Testis (tissue), 3 donors: ENCODE data around the gene CHST13. TPM values are rescaled to one million over a fixed set of nuclear protein-coding genes. Genes with fewer than 3 reads are reported as not detected.

Experiments
- DNase-seq: peaks from one replicate; pipeline ENCODE4 v3.0.0-alpha.2; 2019
- H3K27ac ChIP-seq, 2 donors: fragments of 200-600 bp; sonication (generic); one replicate each; pipeline ENCODE4 v1.5.1; 2019
- H3K27me3 ChIP-seq: fragments of 200-600 bp; sonication (generic); one replicate; pipeline ENCODE4 v1.5.1; 2019
- H3K36me3 ChIP-seq: fragments of 200-600 bp; sonication (generic); one replicate; pipeline ENCODE4 v1.5.1; 2017; ENCODE audit warnings: low read depth; ENCODE audit errors: missing control alignments
- H3K4me1 ChIP-seq: fragments of 200-600 bp; sonication (generic); one replicate; pipeline ENCODE4 v1.5.1; 2019
- H3K4me3 ChIP-seq, 2 donors: fragments of 200-600 bp; sonication (generic); one replicate each; pipeline ENCODE4 v1.5.1; 2017 to 2019
- H3K9me3 ChIP-seq: fragments of 200-600 bp; sonication (generic); one replicate; pipeline ENCODE4 v1.5.1; 2017
- POLR2A ChIP-seq: fragments of 450-650 bp; IDR thresholded peaks from one replicate; pipeline ENCODE4 v1.6.1; 2017; ENCODE audit warnings: antibody characterized with exemption, mild to moderate bottlenecking, moderate library complexity
- WGBS, 2 donors: methylation state at CpG; one replicate each; pipeline ENCODE4 v1.1.5; 2018; 5-methylcytosine and 5-hydroxymethylcytosine counted together
- intact Hi-C: fragments of 100-400 bp; cut with DNase I; formaldehyde crosslinking; loops from one replicate; pipeline ENCODE4 v1.15.1; 2023; ENCODE audit warnings: low total_unique reads
- polyA plus RNA-seq: library from polyadenylated mRNA; stranded (reverse); fragments of 350-450 nt; fragmentation: Illumina TruSeq; extraction: RNeasy Lipid Tissue Mini Kit (QIAGEN cat#74804); gene quantifications from one replicate; pipeline ENCODE4 v1.2.3, GENCODE V29; 2014; ENCODE audit warnings: low read depth, low replicate concordance; ENCODE audit not compliant: insufficient read depth
- total RNA-seq, 2 donors: library from RNA; depleted of rRNA; stranded (reverse); fragments of >200 nt; gene quantifications; one replicate each; pipeline ENCODE4 v1.2.3, GENCODE V29; 2016
- TF ChIP-seq, protein P1 (sequence below), 3 experiments: fragments of 450-650 bp in 2 of 3; fragments of 200-600 bp in 1 of 3; sonication (generic) in 1 of 3; IDR thresholded peaks; one replicate each; pipeline ENCODE4 v1.5.1; 2016 to 2019; ENCODE audit warnings: antibody characterized with exemption in 3 of 3, mild to moderate bottlenecking in 2 of 3, moderate library complexity in 1 of 3

CHST13 gene
- total and polyA plus RNA-seq, 3 donors from 2014 or later, result 13.3 to 21.7 (median 21.4) TPM

DNA sequence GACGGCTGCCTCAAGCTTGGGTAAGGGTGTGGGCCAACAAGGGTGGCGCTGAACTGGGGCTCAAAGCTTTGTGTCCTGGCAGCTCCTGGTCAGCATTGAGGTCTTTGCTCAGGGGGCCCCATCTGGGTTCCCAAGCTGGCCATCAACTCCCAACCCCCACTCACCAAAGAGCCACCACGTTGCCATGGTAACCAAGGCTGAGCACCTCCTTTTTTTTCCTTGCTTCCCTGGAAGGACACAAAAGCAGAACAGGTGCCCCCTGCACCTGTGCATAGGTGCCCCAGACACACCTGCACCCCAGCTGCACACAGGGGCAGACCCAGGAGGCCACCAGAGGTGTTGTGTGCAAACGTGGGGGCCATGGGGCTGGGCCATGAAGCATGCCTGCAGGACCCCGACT lies 22.9 kb upstream of the CHST13 start:
- H3K9me3 ChIP-seq, result no peaks in the 10 kb centered on the region
- intact Hi-C loops, result no loop called here
- no peak overlapping the region for H3K27ac ChIP-seq
- H3K4me1 ChIP-seq, result no peaks in the 10 kb centered on the region
- no peak for DNase-seq
- no peaks in the 10 kb centered on the region for H3K27me3 ChIP-seq
- no peak overlapping the region for H3K4me3 ChIP-seq
- TF ChIP-seq POLR2A, result no peak
- TF ChIP-seq, protein P1, sequence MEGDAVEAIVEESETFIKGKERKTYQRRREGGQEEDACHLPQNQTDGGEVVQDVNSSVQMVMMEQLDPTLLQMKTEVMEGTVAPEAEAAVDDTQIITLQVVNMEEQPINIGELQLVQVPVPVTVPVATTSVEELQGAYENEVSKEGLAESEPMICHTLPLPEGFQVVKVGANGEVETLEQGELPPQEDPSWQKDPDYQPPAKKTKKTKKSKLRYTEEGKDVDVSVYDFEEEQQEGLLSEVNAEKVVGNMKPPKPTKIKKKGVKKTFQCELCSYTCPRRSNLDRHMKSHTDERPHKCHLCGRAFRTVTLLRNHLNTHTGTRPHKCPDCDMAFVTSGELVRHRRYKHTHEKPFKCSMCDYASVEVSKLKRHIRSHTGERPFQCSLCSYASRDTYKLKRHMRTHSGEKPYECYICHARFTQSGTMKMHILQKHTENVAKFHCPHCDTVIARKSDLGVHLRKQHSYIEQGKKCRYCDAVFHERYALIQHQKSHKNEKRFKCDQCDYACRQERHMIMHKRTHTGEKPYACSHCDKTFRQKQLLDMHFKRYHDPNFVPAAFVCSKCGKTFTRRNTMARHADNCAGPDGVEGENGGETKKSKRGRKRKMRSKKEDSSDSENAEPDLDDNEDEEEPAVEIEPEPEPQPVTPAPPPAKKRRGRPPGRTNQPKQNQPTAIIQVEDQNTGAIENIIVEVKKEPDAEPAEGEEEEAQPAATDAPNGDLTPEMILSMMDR (IDR thresholded peaks at IDR 0.05), result no peak
- 78 to 83% methylated on average over 3 to 5 of the region's 5 CpGs for WGBS, 2 donors
- no peaks in the 10 kb centered on the region for H3K36me3 ChIP-seq

DNA sequence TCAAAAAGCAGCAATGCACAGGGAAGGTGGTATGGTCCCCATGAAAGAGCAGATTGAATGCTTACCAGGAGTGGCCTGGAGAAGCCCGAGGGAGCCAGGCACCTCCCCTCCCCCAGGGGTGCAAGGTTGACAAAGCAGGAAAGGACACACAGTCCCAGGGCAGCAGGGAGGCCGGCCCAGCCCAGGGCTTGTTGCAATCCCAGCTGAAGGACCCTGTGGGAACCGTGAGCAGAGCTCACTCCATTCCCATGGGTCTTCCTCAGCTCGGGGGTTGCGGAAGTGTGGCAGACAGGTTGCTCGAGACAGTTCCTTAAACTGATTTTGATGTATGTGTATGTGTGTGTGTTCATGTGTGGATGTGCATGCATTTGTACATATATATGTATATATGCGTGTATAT lies 22.2 kb upstream of the CHST13 start:
- Histone ChIP-seq H3K9me3 (no peaks in the 10 kb centered on the region), H3K4me3 (no peak overlapping the region), H3K27ac (no peak overlapping the region), H3K4me1 (no peaks in the 10 kb centered on the region), H3K36me3 (no peaks in the 10 kb centered on the region), H3K27me3 (no peaks in the 10 kb centered on the region)
- WGBS, 2 donors, result 56 to 61% methylated on average over 5 to 7 of the region's 7 CpGs
- intact Hi-C loops, result no loop called here
- no peak for DNase-seq
- TF ChIP-seq POLR2A, result no peak
- TF ChIP-seq, protein P1 (IDR thresholded peaks at IDR 0.05), result no peak

DNA sequence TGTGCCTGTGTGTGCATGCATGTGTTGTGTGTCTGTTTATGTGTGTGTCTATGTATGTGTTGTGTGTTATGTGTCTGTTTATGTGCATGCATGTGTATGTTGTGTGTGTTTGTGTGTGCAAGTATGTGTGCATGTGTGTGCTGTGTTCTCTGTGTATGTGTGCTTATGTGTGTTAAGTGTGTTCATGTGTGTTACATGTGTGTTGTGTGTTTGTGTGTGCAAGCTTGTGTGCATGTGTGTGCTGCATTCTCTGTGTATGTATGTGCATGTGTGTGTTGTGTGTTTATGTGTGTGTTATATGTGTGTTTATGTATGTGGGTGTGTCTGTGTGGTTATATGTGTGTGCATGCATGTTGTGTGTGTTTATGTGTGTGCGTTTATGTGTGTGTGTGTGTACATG lies 21.3 kb upstream of the CHST13 start:
- TF ChIP-seq POLR2A, result no peak
- TF ChIP-seq, protein P1 (IDR thresholded peaks at IDR 0.05), result no peak
- intact Hi-C loops, result no loop called here
- no peaks in the 10 kb centered on the region for H3K4me1 ChIP-seq

DNA sequence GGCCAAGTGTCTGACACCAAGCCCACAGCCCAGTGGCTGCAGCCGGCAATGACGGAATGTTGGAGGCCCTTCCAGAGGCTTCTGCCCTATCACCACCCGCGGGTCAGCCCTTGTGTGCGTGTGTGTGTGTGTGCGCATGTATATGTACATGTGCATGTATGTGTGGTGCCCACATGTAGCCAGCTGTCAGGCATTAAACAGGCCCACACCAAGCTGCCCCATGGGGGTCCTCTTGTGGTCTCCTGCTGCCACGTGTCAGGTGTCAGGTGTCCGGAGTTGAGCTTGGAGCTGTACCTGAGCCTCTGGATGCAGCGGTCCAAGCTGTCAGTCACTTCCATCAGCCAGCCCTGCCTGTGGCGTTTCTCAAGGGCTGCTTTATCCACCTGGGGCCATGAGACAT lies 20.3 kb upstream of the CHST13 start:
- H3K9me3 ChIP-seq, result no peaks in the 10 kb centered on the region
- intact Hi-C loops, result no loop called here
- 87 to 96% methylated on average over 4 to 5 of the region's 10 CpGs for WGBS, 2 donors

More for the DNA sequence above, 21.3 kb upstream of the CHST13 start:
- H3K27ac ChIP-seq, result no peak overlapping the region
- H3K36me3 ChIP-seq, result no peaks in the 10 kb centered on the region
- H3K27me3 ChIP-seq, result no peaks in the 10 kb centered on the region
- no peaks in the 10 kb centered on the region for H3K9me3 ChIP-seq
- H3K4me3 ChIP-seq, result no peak overlapping the region
- no peak for DNase-seq
- WGBS, 2 donors, result 78 to 83% methylated on average over 1 of the region's 1 CpG

DNA sequence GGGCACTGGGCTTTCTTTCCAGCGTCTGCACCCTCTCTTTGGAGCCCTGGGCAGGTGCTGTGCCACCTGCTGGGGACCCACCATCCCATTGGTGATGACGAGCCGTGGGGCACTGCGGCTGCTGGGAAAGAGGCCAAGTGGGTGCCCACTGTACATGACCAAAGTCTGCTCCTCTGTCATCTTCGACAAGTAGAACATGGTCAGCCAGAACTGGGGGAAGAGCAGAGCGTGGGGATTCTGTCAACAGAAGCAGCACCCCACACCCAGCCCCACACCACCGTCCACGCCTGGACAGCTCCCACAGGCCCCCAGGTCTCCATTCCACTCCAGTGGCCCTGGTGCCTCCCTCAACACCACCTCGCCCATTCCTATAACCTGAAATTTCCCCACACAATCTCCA lies 16.1 kb upstream of the CHST13 start:
- H3K36me3 ChIP-seq, result no peaks in the 10 kb centered on the region
- intact Hi-C loops, result no loop called here
- H3K4me1 ChIP-seq, result peaks cover 11% of the 10 kb centered on the region
- no peak overlapping the region for H3K27ac ChIP-seq
- H3K9me3 ChIP-seq, result no peaks in the 10 kb centered on the region
- no peak for TF ChIP-seq POLR2A
- TF ChIP-seq, protein P1 (IDR thresholded peaks at IDR 0.05), result no peak
- WGBS, 2 donors, result 87 to 90% methylated on average over 5 to 9 of the region's 9 CpGs
- no peaks in the 10 kb centered on the region for H3K27me3 ChIP-seq
- H3K4me3 ChIP-seq, result no peak overlapping the region
- DNase-seq, result no peak

More for the DNA sequence above, 20.3 kb upstream of the CHST13 start:
- Histone ChIP-seq H3K27ac (no peak overlapping the region), H3K36me3 (no peaks in the 10 kb centered on the region), H3K4me1 (no peaks in the 10 kb centered on the region), H3K4me3 (no peak overlapping the region), H3K27me3 (no peaks in the 10 kb centered on the region)
- no peak for DNase-seq
- TF ChIP-seq, protein P1 (IDR thresholded peaks at IDR 0.05), result no peak
- TF ChIP-seq POLR2A, result no peak
